Activated naive CD4-positive, alpha-beta T cell treated with anti-CD3 and anti-CD28 coated beads for 36 hours (primary cell): ENCODE data around the gene ARVCF. TPM values are rescaled to one million over a fixed set of nuclear protein-coding genes. Genes with fewer than 3 reads are reported as not detected.

Experiments used
- CTCF ChIA-PET: fragments of 350-600 bp; sonication (Branson Sonifier 250); formaldehyde crosslinking; loops from one replicate; lab custom pipeline; 2021; ENCODE audit warnings: antibody characterized with exemption; lab: Charles Lee
- DNase-seq: peaks from one replicate; pipeline ENCODE4 v3.0.0-alpha.2; 2020
- H3K27ac Mint-ChIP-seq: one replicate; pipeline ENCODE4 v1.8.0; 2021; ENCODE audit warnings: mild to moderate bottlenecking, mixed read lengths
- H3K27me3 Mint-ChIP-seq: one replicate; pipeline ENCODE4 v1.8.0; 2021; ENCODE audit warnings: low read depth, mixed read lengths
- H3K36me3 Mint-ChIP-seq: one replicate; pipeline ENCODE4 v1.8.0; 2021; ENCODE audit warnings: low read depth, mixed read lengths
- H3K4me1 Mint-ChIP-seq: one replicate; pipeline ENCODE4 v1.8.0; 2021; ENCODE audit warnings: low read depth, mixed read lengths
- H3K4me3 Mint-ChIP-seq: one replicate; pipeline ENCODE4 v1.8.0; 2021; ENCODE audit warnings: mild to moderate bottlenecking, moderate library complexity, mixed read lengths
- H3K9me3 Mint-ChIP-seq: one replicate; pipeline ENCODE4 v1.8.0; 2021; ENCODE audit warnings: mixed read lengths
- intact Hi-C: fragments of 100-400 bp; cut with micrococcal nuclease; formaldehyde crosslinking; loops from one replicate; pipeline ENCODE4 v1.15.1; 2023
- total RNA-seq, 2 experiments: library from RNA; stranded (reverse); gene quantifications; one replicate each; pipeline ENCODE4 v1.2.3, GENCODE V29; 2021

ARVCF gene
- total RNA-seq, 2 experiments from 2014 or later: 2.0 to 2.6 TPM

DNA sequence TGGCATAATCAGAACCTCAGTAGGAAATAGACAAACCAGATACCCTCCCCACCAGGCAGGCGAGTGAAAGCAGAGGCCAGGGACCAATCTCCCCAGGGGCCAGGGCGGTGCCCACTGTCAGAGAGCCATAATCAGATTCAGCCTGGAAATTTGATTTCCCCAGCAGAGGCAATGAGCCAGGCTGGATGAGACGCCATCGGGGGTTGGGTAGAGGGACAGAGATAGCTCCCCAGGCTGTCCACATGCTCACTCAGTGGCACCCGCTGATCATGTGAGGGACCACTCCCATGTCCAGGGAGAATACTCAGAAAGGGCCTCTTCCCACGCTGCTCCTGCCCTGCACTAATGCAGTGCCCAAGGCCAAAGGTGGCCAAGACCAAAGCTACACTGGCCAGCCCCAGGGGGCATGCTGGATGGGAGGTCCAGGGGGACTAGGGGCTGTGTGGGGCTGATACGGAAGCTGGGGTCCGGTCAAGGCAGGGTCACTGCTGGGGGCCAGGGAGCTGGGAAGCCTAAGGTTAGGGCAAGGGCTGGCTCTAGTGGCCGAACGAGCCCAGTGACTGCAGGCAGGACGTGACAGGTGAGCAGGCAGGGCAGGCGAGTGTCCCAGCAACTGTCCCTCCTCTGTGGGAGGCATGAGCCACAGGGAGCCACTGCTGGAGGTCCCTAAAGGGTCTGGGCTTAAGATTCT, 19.8 kb downstream of the ARVCF start:
- no peaks in the 10 kb centered on the region for H3K9me3 Mint-ChIP-seq
- CTCF ChIA-PET: no interaction called here
- no peak overlapping the region for H3K27ac Mint-ChIP-seq
- no peak overlapping the region for H3K4me3 Mint-ChIP-seq
- no peaks in the 10 kb centered on the region for H3K4me1 Mint-ChIP-seq
- DNase-seq: no peak
- H3K27me3 Mint-ChIP-seq: no peaks in the 10 kb centered on the region
- intact Hi-C loops: no loop called here
- H3K36me3 Mint-ChIP-seq: peaks cover 1% of the 10 kb centered on the region

DNA sequence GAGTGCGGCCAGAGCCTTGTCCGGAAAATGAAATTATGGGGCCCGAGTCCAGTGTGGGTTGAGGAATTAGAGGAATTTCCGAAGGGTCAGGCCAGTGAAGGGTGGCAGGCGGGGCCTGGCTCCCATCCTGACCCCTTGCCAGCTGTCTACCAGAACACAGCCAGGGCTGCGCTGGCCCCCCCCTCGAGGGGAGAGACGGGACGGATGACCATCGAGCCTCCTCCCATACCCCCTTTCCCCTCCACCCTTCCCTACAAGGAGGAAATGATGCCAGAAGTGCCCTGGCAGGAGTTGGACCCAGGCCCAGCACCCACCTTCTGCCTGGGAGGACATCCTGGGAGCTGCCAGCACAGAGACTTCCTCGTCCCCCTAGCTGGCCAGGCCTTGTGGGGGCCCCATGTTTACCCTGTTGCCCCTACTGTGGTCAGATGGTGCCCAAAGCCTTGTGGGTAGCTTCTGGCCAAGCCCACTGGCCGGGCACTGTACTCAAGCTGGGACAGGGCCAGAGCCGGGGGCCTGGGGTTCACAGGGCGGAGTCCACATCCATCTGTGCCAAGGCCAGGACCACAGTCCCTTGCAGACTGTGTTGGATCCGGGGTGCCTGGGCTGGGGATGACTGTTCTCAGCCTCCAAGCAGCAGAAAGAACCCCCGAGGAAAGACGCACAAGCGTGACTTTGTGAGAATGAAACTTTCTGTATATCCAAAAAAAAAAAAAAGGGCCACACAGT, 20.8 kb downstream of the ARVCF start:
- Mint-ChIP-seq H3K27me3 (no peaks in the 10 kb centered on the region), H3K4me1 (no peaks in the 10 kb centered on the region), H3K9me3 (no peaks in the 10 kb centered on the region), H3K27ac (no peak overlapping the region), H3K36me3 (no peaks in the 10 kb centered on the region), H3K4me3 (no peak overlapping the region)
- CTCF ChIA-PET: no interaction called here
- intact Hi-C loops: no loop called here
- DNase-seq: no peak

DNA sequence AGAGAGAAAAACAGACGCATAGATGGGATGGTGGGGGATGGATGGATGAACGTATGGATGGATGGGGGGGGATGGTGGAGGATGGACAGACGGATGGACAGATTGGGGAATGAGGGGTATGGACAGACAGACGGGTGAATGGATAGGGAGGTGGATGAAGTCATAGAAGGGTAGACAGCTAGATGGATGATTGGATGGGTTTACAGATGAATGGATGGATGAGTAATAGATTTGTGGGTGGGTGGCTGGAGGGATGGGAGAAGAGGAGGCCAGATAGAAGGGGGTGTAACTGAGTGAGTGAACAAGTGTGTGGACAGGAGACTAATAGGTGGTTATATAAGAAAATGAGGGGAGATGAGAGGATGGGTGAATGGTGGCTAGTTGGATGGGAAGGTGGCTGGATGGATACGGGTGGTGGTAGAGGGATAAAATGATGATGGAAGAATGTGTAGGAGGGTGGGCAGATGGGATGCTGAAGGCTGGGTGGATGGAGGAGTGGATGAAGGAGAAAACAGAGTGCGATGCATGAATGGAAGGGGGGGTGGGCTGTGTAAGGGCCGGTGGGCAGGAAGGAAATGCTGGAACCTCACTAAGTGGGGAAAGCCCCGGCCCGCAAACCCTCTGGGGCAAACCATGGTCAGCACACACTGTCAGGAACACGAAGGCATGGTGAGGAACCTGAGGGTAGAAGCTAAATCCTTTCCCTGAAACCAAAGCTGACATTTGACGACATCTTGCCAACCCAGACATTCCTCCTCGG, 21.6 kb downstream of the ARVCF start:
- Mint-ChIP-seq H3K4me1 (no peaks in the 10 kb centered on the region), H3K27ac (no peak overlapping the region), H3K9me3 (no peaks in the 10 kb centered on the region), H3K4me3 (no peak overlapping the region), H3K36me3 (no peaks in the 10 kb centered on the region), H3K27me3 (no peaks in the 10 kb centered on the region)
- CTCF ChIA-PET: no interaction called here
- intact Hi-C loops: no loop called here
- no peak for DNase-seq

DNA sequence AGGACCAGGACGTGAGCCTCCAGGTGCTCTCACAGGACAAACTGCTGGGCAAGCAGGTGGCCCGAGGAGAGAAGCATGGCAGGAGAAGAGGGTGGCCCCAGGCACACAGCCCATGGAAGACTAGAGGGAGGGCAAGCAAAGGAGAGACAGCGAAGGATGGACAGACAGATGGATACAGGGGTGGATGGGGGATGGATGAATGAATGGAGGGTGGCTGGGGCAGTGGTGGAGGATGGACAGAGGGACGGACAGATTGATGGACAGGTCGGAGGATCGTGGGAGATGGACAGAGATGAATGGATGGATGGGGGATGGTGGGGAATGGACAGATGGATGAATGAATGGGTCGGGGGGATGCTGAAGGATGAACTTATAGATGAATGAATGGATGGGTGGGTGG, 22.7 kb downstream of the ARVCF start:
- Mint-ChIP-seq H3K27ac (no peak overlapping the region), H3K27me3 (no peaks in the 10 kb centered on the region), H3K4me1 (no peaks in the 10 kb centered on the region), H3K4me3 (no peak overlapping the region), H3K36me3 (no peaks in the 10 kb centered on the region), H3K9me3 (no peaks in the 10 kb centered on the region)
- intact Hi-C loops: no loop called here
- CTCF ChIA-PET: no interaction called here
- DNase-seq: no peak

DNA sequence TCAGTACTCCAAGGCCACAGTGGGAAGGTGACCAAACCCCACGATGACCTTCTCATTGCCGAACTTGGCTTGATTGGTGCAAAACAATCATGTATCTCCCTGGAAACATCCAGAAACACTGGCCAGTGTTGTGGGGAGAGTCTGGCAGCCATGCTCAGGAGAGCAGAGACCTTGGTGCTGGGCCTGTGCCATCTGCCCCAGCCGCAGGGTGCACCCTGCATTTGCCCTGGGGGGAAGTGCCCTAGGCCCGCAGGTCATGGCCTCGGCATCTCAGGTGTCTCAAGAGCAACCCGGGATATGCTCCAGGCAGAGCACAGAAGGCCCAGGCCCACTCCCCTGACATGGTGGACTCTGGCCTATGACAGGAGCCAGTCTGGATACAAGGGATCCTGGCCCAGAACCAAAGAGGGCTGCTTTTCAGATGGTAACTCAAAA, 23.7 kb downstream of the ARVCF start:
- no peaks in the 10 kb centered on the region for H3K27me3 Mint-ChIP-seq
- no peaks in the 10 kb centered on the region for H3K9me3 Mint-ChIP-seq
- DNase-seq: no peak
- H3K27ac Mint-ChIP-seq: no peak overlapping the region
- intact Hi-C loops: no loop called here
- no peaks in the 10 kb centered on the region for H3K36me3 Mint-ChIP-seq
- no peak overlapping the region for H3K4me3 Mint-ChIP-seq
- no peaks in the 10 kb centered on the region for H3K4me1 Mint-ChIP-seq
- CTCF ChIA-PET: no interaction called here

DNA sequence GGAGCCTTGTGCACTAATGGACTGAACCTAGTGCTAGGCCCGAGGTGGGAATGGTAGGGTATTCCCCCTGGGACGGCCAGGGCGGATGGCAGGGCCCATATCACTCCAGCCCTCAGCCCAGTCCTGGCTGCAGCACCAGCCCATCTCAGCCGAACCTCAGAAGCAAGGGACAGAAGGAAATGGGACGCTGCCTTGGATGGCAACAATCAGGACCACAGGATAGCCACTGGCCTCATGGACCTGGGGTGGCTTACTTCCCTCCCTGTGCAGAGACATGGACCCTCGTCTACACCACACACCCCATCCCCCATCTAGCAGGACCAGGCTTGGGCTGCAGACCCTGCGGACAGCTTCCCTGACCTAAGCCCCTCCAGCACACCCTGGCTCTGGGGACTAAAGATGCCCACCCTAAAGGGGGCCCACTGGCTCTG, 24.1 kb downstream of the ARVCF start:
- CTCF ChIA-PET: no interaction called here
- H3K36me3 Mint-ChIP-seq: no peaks in the 10 kb centered on the region
- H3K4me3 Mint-ChIP-seq: no peak overlapping the region
- DNase-seq: no peak
- intact Hi-C loops: no loop called here
- H3K4me1 Mint-ChIP-seq: no peaks in the 10 kb centered on the region
- H3K27me3 Mint-ChIP-seq: no peaks in the 10 kb centered on the region
- no peak overlapping the region for H3K27ac Mint-ChIP-seq
- H3K9me3 Mint-ChIP-seq: no peaks in the 10 kb centered on the region

DNA sequence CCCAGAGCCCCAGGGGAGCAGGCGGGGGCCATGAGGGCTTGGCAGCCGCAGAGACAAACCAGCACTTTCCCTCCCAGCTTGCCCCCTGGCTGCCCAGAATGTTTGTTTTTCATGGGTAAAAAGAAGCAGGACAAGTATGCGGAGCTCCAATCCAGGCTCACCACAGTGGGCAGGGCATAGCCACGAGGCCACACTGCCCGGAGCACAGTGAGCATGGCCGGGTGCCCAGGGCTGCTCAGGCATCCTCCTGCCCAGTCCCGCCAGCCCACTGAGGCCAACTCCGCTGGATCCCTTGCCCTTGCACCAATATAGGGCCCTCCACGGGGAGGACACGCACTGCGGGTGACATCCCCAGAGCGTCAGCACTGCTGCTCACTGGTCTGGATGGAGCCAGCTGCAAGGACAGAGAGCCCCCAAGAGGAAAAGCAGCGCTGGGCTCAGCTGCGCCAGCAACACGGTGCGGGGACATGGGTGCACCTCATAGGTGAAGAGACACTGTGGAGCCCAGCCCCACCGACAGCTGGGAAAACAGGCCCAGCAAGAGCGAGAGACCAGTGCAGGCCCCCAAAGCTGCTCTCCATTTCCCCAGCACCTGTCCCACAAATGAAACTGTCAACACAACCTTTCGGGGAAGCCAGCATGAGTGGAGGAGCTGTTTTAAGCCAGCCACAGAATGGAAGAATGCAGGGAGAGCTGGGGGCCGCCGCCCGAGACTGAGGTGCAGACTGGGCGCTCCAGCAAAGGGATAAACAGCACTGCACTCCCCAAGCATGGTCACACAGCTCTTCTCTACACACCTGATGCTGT, 24.8 kb downstream of the ARVCF start:
- Mint-ChIP-seq H3K27ac (no peak overlapping the region), H3K4me1 (no peaks in the 10 kb centered on the region), H3K36me3 (no peaks in the 10 kb centered on the region), H3K9me3 (no peaks in the 10 kb centered on the region), H3K27me3 (no peaks in the 10 kb centered on the region), H3K4me3 (no peak overlapping the region)
- intact Hi-C loops: no loop called here
- DNase-seq: no peak
- CTCF ChIA-PET: no interaction called here

DNA sequence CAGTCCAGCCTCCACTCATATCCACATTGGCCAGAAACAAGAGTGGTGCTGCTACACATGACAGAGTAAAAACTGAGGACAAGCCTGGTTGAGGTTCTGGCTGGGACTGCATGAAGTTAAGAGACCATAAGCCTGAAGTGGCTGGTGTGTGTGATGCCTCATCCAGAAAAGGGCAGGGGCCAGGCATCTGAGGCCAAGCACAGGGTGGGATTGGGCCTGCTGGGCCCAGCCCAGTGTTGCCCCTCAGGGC, 25.3 kb downstream of the ARVCF start:
- Mint-ChIP-seq H3K4me1 (no peaks in the 10 kb centered on the region), H3K27ac (no peak overlapping the region), H3K4me3 (no peak overlapping the region), H3K27me3 (no peaks in the 10 kb centered on the region), H3K36me3 (no peaks in the 10 kb centered on the region), H3K9me3 (no peaks in the 10 kb centered on the region)
- no peak for DNase-seq
- CTCF ChIA-PET: no interaction called here
- intact Hi-C loops: no loop called here

DNA sequence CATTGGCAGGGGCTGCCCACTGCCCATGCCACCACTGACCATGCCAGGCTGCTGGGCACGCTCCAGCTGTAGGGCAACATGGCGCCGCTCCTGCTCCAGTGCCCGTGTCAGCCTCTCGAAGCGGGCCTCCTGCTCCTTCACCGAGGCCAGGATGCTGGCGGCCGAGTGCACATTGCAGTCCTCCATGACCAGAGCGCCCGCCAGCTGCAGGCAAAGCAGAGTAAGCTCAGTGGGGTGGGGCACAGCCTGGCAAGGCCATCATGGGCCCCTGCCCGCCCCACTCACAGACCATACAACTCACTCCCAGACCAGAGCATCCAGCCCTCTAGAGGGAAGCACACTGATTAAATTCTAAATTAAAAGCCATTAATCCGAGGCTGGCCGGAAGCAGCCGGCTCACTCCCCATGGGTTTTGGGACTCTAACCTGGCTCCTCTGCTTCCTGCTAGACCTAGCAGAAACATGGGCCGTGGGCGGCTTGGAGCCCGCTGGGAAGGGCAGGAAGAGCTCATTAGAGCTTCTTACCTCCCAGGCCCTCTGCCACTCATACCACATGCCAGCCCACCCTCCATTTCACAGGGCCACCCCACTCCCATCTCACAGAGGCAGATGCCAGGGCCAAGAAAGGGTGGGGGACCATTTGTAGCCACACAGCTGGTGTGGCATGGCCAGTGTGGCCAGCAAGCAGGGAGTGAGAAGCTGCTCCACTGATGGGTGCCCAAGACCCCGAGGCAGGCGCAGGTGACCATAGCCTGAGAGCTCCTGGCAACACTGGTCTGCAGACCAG, 25.8 kb downstream of the ARVCF start:
- intact Hi-C loops: no loop called here
- CTCF ChIA-PET: no interaction called here
- H3K9me3 Mint-ChIP-seq: no peaks in the 10 kb centered on the region

DNA sequence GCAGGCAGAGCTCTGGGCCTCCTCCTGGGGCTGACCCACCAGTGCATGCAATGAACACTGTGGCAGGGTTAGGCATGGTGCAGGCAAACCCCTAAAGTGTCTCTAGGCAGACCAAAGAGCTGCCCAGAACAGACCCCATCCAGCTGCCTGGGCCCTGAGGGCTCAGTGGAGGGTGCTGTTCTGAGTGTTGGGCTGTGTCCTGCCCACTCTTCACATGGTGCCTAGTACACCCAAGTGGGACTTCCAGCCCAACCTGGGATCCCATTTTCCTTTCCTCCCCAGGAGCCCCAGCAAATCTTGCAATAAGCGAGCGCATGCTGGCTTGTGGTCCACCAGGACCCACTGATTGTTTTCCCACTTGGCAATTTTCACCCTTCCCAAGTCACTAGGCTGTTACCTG, 26.4 kb downstream of the ARVCF start:
- Mint-ChIP-seq H3K36me3 (no peaks in the 10 kb centered on the region), H3K4me1 (no peaks in the 10 kb centered on the region), H3K27ac (no peak overlapping the region), H3K9me3 (no peaks in the 10 kb centered on the region), H3K27me3 (no peaks in the 10 kb centered on the region), H3K4me3 (no peak overlapping the region)
- DNase-seq: no peak
- intact Hi-C loops: no loop called here
- CTCF ChIA-PET: no interaction called here

More for the DNA sequence above, 25.8 kb downstream of the ARVCF start:
- no peak for DNase-seq
- H3K4me3 Mint-ChIP-seq: no peak overlapping the region
- no peaks in the 10 kb centered on the region for H3K27me3 Mint-ChIP-seq
- no peak overlapping the region for H3K27ac Mint-ChIP-seq
- H3K36me3 Mint-ChIP-seq: no peaks in the 10 kb centered on the region
- no peaks in the 10 kb centered on the region for H3K4me1 Mint-ChIP-seq

DNA sequence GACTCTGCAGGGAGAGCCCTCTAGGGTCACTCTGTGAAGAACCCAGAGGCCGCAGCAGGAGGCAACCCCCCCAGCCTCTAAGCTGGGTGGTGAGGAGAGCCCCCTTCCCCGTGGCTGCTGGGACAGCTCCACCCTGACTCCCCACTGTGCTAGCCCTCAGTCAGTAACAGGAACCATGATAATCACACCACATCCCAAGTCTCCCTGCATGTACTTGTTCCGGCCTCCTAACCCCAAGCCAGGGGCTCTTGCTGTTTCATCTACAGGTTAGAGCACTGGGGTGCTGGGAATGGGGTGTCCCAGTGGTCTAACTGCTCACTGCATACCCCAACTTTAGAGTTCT, 26.9 kb downstream of the ARVCF start:
- H3K4me1 Mint-ChIP-seq: no peaks in the 10 kb centered on the region
- CTCF ChIA-PET: no interaction called here

More for the DNA sequence above, 26.9 kb downstream of the ARVCF start:
- Mint-ChIP-seq H3K36me3 (no peaks in the 10 kb centered on the region), H3K27ac (no peak overlapping the region), H3K27me3 (no peaks in the 10 kb centered on the region), H3K9me3 (no peaks in the 10 kb centered on the region), H3K4me3 (no peak overlapping the region)
- intact Hi-C loops: no loop called here
- DNase-seq: no peak
